ENCODE results near the gene VWA8.
A peak's percentile ranks its signal among the peaks of the same experiment; 100 is the strongest.
"Not testable (repeated sequence)": the region's sequence is repeated elsewhere in the genome, so short reads cannot be mapped to it uniquely, and the experiment has no call there.

The VWA8 gene

DNA sequence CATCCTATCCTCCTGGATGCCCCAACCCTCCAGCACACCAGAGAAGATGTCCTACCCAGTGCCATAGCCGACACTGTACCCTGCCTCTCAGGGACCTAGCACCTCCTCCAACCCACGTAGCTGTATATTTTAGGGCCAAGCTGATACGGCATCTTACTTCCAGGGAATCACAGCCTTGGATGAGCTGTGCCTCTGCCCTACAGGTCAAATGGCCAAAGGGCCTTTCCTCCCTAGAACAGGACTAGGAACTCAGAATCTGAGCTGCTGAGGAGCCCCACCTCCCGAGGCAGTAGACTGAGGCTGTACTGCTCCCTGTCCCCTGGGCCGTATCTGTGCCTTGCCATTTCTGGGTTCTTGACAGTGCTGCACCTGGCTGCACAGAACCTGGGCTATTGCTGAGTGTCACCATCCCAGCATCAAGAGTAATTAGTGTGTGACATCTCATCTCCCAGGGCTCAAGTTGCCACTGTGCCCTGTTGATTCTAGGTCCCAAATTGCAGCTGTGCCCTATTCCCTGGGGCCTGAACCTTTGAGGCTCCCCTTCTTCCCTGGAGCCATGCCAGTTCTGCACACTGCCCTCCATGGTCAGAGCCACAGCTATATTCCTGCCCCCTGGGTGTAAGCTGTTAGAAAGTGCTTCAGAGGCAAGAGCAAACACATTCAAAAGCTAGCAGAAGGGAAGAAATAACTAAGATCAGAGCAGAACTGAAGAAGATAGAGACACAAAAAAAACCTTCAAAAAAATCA is 41.0 kb downstream of the VWA8 start:
- DNase-seq = no peak

DNA sequence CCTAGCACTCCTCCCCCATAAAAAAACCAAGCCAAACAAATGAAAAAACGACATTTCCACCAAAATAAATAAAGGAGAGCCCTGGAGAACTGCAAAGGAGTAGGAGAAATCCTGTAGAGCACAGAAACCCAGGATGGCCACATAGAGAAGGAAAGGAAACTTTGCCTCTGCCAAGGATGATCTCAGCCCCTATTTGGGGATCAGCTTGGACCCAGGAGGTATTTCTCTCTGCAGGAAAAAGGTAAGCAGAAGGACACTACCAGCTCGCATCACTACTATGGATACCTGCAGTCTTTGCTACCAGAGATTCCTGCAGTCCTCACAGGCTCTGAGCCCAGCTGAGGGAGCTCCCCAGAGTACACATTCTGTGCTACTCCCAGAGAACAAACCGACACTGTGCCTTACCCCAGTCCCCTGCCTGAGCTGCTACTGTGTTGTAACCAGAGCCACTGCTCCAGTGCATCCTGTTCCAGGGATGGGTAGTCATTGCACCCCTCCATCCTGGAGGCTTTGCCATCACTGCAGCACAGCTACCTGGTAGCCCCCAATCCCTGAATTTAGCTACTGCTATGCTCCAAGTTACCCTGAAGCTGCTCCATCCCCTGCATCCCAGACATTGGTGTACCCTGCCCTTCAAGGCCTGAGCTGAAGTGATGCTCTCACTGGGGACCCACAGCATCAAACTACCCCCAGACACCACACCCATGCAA is 41.7 kb downstream of the VWA8 start:
- DNase-seq = no peak

- DNase-seq = peak in 1 of 2 donors; percentile 27
Measured at GRCh38 chr13:41917641-41918040, 43.3 kb downstream of the VWA8 start.

DNA sequence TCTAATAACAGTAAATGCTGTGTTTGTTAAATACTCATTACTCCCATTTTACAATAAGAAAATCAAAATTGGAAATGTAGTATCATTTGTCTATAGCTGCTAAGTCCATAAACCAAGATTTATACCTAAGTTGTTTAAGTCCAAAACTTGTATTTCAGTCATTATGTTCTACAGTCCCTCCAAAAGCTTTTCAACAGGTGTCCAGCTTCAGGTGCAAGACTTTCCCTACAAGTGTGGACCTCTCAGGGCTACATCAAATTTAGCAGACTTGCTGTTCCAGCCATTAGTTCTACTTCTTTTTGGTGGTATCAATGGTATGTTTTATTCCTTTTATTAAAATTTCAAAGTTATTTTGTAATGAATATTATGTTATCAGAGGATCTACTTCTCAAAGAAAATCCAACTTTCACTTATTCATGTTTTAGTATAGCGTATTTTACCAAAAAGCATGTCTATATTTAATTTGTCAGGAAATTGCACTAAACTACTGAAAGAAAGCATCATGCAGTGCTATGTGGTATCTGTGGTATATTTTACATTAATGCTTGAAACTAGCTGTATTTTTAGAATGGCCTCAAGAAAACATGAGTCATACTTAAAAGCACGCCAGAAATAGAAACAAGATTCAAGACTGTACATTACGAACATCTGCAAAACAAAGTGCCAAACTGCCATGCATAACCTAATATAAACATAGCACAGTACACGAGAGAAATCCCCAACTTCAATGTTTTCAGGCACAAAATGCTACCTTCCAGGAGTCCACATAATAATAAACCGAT is 44.5 kb downstream of the VWA8 start:
- DNase-seq = peak in 1 of 2 donors; percentile 49

DNA sequence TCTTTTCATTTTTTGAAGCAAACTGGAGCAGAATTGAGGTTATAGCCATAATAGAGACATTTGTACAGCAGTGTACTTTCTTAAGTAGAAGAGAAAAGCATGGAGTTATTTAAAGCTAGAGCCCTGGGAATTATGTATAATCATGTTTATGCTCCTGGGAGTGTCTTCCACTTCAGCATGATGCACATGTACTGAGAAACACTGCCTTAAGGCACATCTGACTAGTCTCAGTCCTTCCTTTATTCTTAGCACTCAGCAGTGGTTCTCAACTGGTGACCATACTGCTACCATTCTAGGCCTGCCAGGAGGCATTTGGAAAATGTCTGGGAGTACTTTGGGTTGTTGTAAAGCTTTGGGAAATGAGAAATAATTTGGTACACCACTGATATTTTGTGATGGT is 45.8 kb downstream of the VWA8 start:
- DNase-seq = no peak

DNA sequence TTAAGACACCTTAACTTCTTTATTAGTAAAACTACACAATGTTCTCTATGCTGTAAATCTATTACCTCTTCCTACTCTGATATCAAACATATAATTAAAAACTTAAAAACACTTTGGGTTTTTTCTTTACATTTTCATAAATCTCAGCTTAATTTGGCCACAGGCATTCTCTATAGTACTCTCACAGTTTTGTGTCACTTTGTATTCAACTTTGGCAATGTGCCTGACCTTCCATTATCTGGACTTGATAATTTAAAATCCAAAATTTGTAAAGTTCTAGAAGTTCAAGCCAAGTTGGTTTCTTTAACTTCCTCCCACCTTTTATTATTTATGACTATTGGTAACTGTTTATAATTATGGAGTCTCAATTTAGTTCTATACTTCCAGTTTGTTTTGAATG is 46.4 kb downstream of the VWA8 start:
- DNase-seq = no peak

DNA sequence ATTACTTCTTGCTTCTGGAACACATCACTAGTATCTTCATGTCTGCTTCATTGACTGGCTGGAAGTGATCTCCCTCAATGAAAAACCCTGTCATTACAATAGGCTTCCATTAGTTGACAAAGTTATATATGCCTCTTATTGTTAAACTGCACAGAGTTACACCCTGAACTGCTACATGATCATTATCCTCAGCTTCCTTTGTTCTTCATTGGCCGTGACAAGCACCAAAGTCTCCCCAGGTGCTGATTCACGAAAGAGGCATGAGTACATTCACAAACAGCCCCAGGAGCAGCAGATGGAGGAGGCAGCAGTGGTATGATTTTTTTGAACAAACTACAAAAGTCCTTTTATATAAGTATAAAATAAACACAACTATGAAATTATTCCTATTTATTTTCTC is 51.4 kb downstream of the VWA8 start:
- no peak for DNase-seq

DNA sequence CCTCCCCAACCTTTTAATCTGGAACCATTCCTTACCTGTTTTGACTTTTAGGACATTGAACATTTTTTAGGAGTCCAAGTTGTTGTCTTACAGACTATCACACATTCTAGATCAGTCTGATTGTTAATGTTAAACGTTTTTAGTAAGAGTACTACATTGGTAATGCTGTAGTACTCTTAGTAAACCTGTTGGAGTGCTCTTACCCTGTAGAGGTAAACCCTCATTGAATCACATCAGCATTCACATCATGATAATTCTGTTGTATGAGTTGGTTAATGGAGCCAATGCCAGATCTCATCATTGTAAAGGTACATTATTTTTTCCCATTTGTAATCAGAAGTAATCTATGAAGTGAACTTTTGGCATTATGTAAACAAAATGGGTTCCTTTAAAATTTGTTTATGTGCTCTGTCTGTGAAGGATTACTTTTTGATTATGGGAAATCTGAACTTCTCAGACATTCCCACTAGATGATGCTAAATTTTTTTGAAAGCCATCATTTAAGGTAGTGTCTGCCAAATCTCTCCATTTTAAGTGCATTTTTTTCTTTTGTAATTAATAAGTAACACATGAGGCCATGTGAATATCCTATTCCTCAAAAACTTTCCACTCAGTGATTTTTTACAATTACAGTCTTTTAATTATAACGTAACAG is 55.2 kb downstream of the VWA8 start:
- DNase-seq = peak in 1 of 2 donors; percentile 58

- no peak for DNase-seq
Measured at GRCh38 chr13:41900918-41901317, 60.0 kb downstream of the VWA8 start.

DNA sequence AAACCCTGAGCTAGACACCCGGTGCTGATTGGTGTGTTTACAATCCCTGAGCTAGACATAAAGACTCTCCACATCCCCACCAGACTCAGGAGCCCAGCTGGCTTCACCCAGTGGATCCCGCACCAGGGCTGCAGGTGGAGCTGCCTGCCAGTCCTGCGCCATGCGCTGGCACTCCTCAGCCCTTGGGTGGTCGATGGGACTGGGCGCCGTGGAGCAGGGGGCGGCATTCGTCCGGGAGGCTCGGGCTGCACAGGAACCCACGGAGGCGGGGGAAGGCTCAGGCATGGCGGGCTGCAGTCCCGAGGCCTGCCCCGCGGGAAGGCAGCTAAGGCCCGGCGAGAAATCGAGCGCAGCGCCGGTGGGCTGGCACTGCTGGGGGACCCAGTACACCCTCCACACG is 62.5 kb downstream of the VWA8 start:
- not testable (repeated sequence) for DNase-seq

DNA sequence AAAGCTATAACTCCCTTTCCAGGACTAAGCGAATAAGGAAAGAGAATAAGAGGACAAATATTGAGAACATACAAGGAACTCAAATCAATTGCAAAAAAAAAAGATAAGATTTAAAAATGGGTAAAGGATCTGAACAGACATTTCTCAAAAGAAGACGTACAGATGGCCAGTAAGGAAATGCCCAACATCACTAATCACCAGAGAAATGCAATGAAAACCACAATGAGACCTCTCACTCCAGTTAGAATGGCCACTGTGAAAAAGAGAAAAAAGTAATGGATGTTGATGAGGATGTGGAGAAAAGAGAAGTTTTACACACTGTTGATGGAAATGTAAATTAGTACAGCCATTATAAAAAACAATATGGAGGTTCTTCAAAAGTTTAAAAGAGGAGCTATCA is 63.8 kb downstream of the VWA8 start:
- no peak for DNase-seq

GRCh38 chr13:41895478-41895877 is 65.4 kb downstream of the VWA8 start:
- no peak for DNase-seq

DNA sequence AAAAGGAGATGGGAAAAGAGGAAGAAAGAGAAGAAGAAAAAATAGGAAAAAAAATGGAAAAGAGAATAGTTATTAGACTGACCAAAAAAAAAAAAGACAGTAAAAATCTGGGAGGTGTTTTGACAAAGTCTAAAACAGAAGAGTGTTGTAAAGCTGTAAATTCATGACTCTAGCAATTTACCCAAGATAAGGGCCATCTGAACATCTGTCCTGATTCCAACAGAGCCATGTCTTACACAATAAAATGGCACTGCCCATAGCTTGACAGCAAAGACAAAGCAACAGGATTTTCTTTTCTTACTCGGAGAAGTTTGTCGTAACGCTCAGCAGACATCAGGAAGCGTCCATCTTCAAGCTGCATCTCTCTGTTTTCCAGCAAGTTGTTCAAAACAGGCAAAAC is 69.8 kb downstream of the VWA8 start:
- DNase-seq = no peak

GRCh38 chr13:41883147-41883546 is 77.8 kb downstream of the VWA8 start:
- no peak for DNase-seq

DNA sequence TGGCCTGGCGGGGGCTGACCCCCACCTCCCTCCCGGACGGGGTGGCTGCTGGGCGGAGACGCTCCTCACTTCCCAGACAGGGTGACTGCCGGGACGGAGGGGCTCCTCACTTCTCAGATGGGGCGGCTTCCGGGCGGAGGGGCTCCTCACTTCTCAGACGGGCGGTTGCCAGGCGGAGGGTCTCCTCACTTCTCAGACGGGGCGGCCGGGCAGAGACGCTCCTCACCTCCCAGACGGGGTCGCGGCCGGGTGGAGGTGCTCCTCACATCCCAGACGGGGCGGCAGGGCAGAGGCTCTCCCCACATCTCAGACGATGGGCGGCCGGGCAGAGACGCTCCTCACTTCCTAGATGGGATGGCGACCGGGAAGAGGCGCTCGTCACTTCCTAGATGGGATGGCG is 79.0 kb downstream of the VWA8 start:
- not testable (repeated sequence) for DNase-seq

DNA sequence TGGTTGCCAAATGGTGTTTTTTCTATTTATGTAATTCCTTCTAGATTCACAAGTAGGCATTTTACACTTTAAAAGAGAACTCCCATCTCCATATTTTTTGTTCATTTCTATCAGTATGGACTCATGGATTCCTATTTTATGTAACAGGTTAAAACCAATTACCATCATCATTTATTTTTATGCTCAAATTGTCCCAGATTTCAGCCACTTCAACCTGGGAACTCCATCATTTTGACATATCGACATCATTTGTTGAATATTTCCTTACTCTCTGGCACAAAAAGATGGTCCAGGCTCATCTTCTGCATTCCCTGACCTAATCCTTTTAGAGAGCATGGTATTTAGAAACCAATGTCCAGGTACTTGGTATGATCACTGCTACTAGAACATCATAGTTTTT is 79.9 kb downstream of the VWA8 start:
- no peak for DNase-seq

- DNase-seq = peak in 1 of 2 donors; percentile 14
Measured at GRCh38 chr13:41864658-41865057, 96.3 kb downstream of the VWA8 start.

DNA sequence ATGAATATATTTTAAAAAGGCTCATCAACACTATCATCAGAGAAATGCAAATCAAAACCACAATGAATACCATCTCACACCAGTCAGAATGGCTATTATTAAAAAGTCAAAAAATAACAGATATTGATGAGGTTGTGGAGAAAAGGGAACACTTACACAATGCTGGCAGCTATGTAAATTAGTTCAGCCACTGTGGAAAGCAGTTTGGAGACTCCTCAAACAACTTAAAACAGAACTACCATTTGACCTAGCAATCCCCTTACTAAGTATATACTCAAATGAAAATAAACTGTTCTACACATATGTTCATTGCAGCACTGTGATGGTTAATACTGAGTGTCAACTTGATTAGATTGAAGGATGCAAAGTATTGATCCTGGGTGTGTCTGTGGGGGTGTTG is 98.2 kb downstream of the VWA8 start:
- DNase-seq = not testable (repeated sequence)

DNA sequence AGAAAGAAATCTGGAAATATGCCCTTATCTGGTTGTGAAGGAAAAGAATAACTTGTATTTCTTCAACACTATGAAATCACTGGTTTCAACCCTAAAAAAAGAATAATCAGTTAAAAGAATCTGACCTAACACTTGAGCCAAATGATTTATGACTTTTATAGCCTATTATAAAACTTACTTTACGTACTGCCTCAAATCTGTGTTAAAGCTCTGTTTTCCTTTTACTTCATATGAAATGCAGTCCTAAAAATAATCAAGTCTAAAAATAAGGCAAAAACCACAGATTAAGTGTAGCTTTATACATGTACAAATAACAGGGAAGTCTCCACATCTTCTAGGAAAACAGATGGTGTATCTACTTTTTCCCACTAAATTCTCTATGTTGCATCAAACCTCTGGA is 101.3 kb downstream of the VWA8 start:
- DNase-seq = no peak

- no peak for DNase-seq
Measured at GRCh38 chr13:41858780-41859179, 102.1 kb downstream of the VWA8 start.

- DNase-seq = no peak
Measured at GRCh38 chr13:41854758-41855157, 106.2 kb downstream of the VWA8 start.

- no peak for DNase-seq
Measured at GRCh38 chr13:41851351-41851750, 109.6 kb downstream of the VWA8 start.

Measured in CD4-positive, alpha-beta T cell treated with Interleukin-4 for 1 hour (primary cell).